Activated naive CD4-positive, alpha-beta T cell treated with Interleukin-2 at 50 U/mL for 16 hours (primary cell): ENCODE measurements around the gene ANKRD6.
"Not testable (repeated sequence)": the region's sequence is repeated elsewhere in the genome, so short reads cannot be mapped to it uniquely, and the experiment has no call there.

Source experiments
- DNase-seq: peaks from one replicate; pipeline ENCODE4 v3.0.0-alpha.2; 2020

The ANKRD6 gene

DNA sequence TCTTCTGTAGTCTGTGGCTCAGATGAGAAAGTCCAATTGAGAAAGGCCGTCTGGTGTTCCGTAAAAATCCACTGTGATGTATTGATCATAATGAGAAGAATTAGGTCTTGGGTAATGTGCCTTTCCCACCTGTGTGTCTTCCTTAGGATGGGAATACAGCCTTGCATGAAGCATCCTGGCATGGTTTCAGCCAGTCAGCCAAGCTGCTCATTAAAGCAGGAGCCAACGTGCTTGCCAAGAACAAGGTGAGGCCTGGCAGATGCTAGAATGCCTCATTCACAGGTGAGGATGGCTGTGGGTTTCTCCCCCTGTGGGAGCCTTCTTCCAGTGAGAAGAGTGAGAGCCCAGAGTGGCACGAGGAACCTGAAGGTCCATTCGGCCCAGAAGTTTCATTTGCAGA lies 172.9 kb downstream of the ANKRD6 start:
- DNase-seq: no peak

DNA sequence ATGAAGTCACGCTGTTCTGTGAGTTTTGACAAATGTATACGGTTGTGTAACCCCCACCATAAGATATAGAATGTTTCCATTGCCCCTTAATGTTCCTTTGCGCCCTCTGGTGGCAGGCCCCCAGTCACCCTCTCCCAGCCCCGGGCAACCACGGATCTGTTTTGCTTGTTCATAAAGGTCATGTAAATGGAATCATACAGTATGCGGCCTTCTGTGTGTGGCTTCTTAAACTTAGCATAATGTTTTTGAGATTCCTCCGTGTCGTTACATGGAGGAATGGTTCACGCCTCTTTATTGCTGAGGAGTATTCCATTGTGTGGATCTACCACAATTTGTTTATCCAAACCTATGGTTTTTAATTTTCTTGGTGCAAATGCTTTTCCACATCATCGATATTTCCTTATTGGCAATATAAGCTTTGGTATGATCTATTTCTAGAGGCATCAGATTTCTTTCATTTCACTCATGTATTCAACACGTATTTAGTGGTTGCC lies 177.2 kb downstream of the ANKRD6 start:
- peak; percentile 79 for DNase-seq

DNA sequence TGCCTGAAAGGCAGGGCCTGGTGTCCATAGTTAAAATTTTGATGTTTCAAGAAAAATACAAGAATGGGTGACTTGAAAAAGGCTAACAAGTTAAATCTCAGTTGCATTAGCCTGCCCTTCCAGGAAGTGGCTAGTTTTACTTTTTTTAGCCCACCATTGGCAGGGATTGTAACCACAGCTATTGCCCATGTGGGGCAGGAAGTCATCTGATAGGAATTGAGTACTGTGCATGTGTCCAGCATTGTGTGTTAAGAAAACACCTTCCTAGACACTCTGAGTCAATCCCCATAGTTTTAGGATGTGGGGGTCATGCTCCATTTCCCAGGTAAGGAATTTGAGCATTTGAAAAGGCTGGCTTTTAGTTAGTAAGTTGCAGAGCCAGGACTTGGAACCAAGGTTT lies 178.7 kb downstream of the ANKRD6 start:
- no peak for DNase-seq

DNA sequence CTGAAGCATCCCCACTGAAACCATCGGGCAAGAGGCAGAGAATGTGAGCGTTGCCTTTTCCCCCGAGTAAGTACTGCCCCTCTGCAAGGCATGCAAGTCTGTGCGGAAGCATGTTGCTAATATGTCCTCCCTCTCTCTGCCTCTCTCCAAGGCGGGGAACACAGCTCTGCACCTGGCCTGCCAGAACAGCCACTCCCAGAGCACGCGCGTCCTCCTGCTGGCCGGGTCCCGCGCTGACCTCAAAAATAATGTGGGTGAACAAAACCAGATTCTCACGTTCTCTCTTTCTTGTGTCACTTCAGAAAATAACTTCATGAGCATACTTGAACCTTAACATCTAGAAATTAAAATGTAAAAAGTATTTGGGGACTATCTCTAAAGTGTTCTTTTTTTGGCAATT lies 179.2 kb downstream of the ANKRD6 start:
- no peak for DNase-seq

- no peak for DNase-seq
Observed at GRCh38 chr6:89613790-89614189, 180.8 kb downstream of the ANKRD6 start.

GRCh38 chr6:89615882-89616281 lies 182.9 kb downstream of the ANKRD6 start:
- DNase-seq: no peak

DNA sequence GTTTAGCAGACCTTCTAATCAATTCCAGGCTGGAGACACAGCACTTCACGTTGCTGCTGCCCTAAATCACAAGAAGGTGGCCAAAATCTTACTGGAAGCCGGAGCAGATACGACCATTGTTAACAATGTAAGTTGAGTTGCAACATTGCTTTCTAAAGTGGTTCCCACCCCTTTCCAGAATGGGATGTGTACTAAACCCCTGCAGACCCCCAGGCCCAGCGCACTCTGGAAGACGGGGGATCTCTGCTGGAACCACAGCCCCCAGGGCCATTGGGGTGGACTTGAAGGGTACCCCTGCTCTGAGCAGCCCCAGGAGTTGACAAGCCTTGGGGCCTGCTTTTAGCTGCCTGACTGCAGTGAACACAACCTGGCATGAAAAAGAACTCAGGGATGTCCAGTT lies 183.6 kb downstream of the ANKRD6 start:
- DNase-seq: no peak

- DNase-seq: no peak
Observed at GRCh38 chr6:89618026-89618425, 185.1 kb downstream of the ANKRD6 start.

DNA sequence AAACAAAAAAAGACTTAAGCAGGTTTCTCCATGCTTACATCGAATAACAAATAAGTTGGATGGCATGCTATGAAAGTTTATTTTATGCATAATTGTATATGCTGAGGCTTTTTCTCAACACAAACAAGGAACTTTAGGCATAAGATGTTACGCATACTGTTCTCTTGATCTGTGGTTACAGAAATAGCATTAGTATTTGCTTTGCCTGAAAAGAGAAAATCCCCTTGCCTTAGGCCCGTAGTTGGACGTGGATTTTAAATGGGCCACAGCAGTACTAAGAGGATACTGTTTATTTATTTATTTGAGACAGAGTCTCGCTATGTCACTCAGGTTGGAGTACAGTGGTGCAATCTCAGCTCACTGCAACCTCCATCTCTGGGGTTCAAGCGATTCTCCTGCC lies 186.6 kb downstream of the ANKRD6 start:
- DNase-seq: no peak

GRCh38 chr6:89623749-89624148 lies 190.8 kb downstream of the ANKRD6 start:
- no peak for DNase-seq

DNA sequence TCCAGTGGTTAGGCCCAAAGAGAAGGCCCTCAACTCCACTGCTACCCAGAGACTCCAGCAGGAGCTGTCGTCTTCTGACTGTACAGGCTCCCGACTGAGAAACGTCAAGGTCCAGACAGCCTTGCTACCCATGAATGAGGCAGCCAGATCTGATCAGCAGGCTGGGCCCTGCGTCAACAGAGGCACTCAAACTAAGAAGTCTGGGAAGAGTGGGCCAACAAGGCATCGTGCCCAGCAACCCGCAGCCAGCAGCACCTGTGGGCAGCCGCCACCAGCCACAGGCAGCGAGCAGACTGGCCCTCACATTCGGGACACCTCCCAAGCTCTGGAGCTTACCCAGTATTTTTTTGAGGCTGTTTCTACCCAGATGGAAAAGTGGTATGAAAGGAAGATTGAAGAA lies 197.5 kb downstream of the ANKRD6 start:
- no peak for DNase-seq

GRCh38 chr6:89636412-89636811 lies 203.5 kb downstream of the ANKRD6 start:
- not testable (repeated sequence) for DNase-seq

- DNase-seq: no peak
Observed at GRCh38 chr6:89637960-89638319, 205.0 kb downstream of the ANKRD6 start.

- peak; percentile 93 for DNase-seq
Observed at GRCh38 chr6:89638320-89639195, 205.6 kb downstream of the ANKRD6 start, which contains the start of gene LYRM2. TSS of gene LYRM2 (minus strand) at chr6:89638747. CDS start at chr6:89638716, 31 bp downstream.

GRCh38 chr6:89640804-89641203 lies 207.9 kb downstream of the ANKRD6 start:
- DNase-seq: no peak

GRCh38 chr6:89641581-89641980 lies 208.6 kb downstream of the ANKRD6 start:
- not testable (repeated sequence) for DNase-seq

DNA sequence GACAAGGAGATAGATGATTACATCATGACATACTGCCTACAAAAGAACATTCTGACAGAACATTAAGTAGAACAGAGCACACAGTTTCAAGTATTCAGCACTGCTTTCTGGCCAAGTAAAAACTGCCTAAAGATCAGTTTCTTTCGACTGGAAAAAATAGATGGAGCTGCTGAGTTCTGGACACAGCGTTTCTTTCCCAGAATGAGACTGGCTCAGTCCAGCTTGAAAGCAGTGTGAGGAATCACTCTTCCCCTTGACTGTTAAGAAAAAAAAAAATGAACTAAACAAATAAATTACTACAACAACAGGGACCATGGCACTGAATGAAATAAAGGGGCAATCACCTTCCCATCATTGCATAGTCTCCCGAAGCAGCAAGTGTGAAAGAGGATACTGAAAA lies 210.0 kb downstream of the ANKRD6 start:
- DNase-seq: no peak

DNA sequence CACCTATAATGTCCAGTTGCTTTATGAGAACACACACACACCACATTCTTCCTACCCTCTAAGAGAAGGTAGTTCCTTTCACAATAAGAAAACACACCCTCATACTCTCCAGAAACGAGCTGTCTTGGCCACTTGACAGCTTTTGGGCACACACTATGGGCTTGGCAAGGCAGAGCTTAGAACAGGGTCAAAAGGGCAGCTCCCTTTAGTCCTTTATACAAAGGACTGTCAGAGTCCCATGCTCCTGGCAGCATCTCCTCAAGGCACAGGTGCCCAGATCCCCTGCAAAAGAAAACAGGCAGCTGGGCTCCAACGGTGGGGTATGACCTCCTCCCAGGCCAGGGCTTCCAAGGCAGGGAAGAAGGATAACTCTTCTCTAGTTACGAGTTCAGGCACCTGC lies 210.5 kb downstream of the ANKRD6 start:
- no peak for DNase-seq

DNA sequence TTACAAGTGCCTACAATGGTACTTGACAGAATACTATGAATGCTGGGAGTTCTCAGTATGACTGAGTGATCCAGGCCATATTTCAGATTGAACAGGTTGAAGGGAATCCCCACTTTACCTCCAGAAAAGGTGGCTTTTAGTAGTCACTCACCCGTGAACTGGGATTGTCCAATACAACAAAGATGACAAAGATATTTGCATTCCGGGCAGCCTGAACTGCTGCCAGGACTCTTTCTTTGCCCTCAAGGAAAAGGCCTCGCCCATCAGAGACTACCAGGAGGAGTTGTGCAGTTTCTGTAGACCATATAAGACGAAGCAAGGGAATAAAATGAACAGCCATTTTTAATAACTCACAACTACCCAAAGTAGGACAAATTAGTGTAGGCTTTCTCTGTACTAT lies 211.9 kb downstream of the ANKRD6 start:
- no peak for DNase-seq

GRCh38 chr6:89649682-89650081 lies 216.7 kb downstream of the ANKRD6 start:
- DNase-seq: no peak

DNA sequence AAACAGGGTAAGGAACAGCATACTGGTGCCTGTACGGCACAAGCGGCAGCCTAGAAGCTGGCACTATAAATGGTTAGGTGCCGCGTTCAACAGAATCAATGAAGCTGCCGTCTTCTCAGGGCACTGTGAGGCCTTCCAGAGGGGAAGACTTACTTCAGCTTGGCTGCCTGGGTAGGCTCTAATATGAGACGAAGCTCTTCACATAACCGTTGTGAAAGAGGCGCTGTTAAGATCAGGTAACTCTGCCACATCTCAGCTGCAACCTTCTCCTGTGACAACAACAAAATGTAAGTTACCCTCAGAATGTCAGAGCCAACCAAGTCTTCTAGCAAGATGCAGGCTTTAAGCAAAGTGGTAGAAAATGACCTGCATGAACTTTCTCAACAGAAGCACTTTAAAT lies 217.6 kb downstream of the ANKRD6 start:
- DNase-seq: no peak

DNA sequence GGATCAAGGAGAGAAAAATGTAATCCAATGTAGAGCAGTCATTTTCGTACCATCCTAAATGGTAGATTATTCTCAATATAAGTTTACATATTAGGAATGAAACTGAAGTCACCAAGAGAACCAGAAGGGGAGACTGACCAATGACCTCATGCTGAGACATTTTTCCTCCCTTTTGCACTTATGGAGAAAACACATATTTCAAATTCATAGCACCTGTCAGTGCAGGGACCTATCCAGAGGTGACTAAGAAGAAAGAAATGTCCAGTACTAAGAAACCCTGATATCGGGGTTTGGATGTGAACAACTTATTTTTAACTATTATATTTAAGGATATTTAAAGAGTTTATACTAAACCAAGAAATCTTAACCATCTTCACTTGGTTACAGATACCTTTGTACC lies 222.2 kb downstream of the ANKRD6 start:
- DNase-seq: no peak

GRCh38 chr6:89657445-89658158 lies 224.7 kb downstream of the ANKRD6 start:
- DNase-seq: no peak

DNA sequence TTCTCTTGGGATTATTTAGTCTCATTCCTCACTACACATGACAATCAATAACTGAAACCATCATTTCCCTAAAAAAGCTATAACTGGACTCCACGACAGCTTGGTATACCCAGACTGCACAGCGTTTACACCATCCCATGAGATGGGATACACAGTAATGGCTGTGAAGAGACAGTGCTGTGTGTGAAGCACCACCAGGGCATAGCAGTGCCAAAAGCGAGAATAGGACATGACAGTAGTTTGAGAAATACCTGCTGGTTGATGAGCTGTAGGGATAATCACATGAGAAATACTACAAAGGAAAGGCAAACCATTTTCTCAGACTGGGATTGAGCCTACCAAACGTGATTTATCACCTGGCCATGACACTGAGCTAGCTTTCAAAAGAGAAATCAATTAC lies 228.0 kb downstream of the ANKRD6 start:
- DNase-seq: no peak
